IMR-90 (cell line): ENCODE measurements around the gene CLEC4G. TPM values are rescaled to one million over a fixed set of nuclear protein-coding genes. Genes with fewer than 3 reads are reported as not detected.

Source experiments
- ATAC-seq: fragments of 200-7000 bp; cut with Tn5 transposase; 2 replicates; pipeline ENCODE4 v1.9.1; 2020; ENCODE audit warnings: low read depth, mild to moderate bottlenecking, moderate library complexity
- BruUV-seq: library from RNA; stranded (reverse); fragments of 400-500 nt; replicated peaks from 2 replicates; lab custom pipeline; 2021; lab: Mats Ljungman, UMichigan
- CTCF ChIA-PET: fragments of 300-600 bp; formaldehyde crosslinking; extraction: SDS; loops from one replicate; lab custom pipeline; 2021; ENCODE audit warnings: antibody characterized with exemption; lab: Yijun Ruan, JAX
- POLR2A ChIA-PET: fragments of 300-600 bp; sonication (Branson Sonifier 250); formaldehyde crosslinking; loops from one replicate; lab custom pipeline; 2022; ENCODE audit warnings: antibody characterized with exemption; ENCODE audit not compliant: unreplicated experiment; lab: Charles Lee
- DNase-seq: peaks from one replicate; pipeline ENCODE4 v3.0.0; 2013
- H2AFZ ChIP-seq: replicated peaks from 2 replicates; pipeline ENCODE3; 2013; ENCODE audit warnings: low read length, mild to moderate bottlenecking; ENCODE audit not compliant: poor library complexity
- H2AK5ac ChIP-seq: 2 replicates; pipeline ENCODE4 v1.6.1; 2013; ENCODE audit warnings: low read depth, low read length, inconsistent platforms
- H2AK9ac ChIP-seq: replicated peaks from 2 replicates; pipeline ENCODE3; 2013; ENCODE audit warnings: mild to moderate bottlenecking, low read depth, low read length, moderate library complexity; ENCODE audit not compliant: poor library complexity
- H2BK120ac ChIP-seq: 2 replicates; pipeline ENCODE4 v1.6.1; 2013; ENCODE audit warnings: low read depth, low read length, inconsistent platforms
- H2BK15ac ChIP-seq: 3 replicates; pipeline ENCODE4 v1.6.1; 2013; ENCODE audit warnings: low read depth, low read length, inconsistent platforms
- H2BK20ac ChIP-seq: 2 replicates; pipeline ENCODE4 v1.6.1; 2013; ENCODE audit warnings: low read depth, mild to moderate bottlenecking, inconsistent platforms, low read length, moderate library complexity
- H2BK5ac ChIP-seq: 2 replicates; pipeline ENCODE4 v1.6.1; 2013; ENCODE audit warnings: mild to moderate bottlenecking, low read depth, low read length, inconsistent platforms; ENCODE audit not compliant: poor library complexity, severe bottlenecking
- H3K14ac ChIP-seq: replicated peaks from 2 replicates; pipeline ENCODE4 v1.6.1; 2013; ENCODE audit warnings: low read depth, low read length, inconsistent platforms
- H3K18ac ChIP-seq: 2 replicates; pipeline ENCODE4 v1.6.1; 2013; ENCODE audit warnings: low read depth, low read length, control low read depth
- H3K23ac ChIP-seq: 2 replicates; pipeline ENCODE4 v1.6.1; 2013; ENCODE audit warnings: low read depth, low read length, inconsistent platforms
- H3K27ac ChIP-seq: 2 replicates; pipeline ENCODE4 v1.5.1; 2013; ENCODE audit warnings: mild to moderate bottlenecking, control low read depth, low read length; ENCODE audit not compliant: insufficient read depth
- H3K27me3 ChIP-seq: 2 replicates; pipeline ENCODE4 v1.6.1; 2013; ENCODE audit warnings: low read length; ENCODE audit not compliant: control insufficient read depth, insufficient read depth
- H3K36me3 ChIP-seq: 2 replicates; pipeline ENCODE4 v1.6.1; 2013; ENCODE audit warnings: low read length, mixed read lengths; ENCODE audit not compliant: control insufficient read depth, insufficient read depth
- H3K4ac ChIP-seq: 2 replicates; pipeline ENCODE4 v1.6.1; 2013; ENCODE audit warnings: low read depth, low read length, inconsistent platforms
- H3K4me1 ChIP-seq: 2 replicates; pipeline ENCODE4 v1.6.1; 2013; ENCODE audit warnings: low read length, mixed read lengths; ENCODE audit not compliant: control insufficient read depth, insufficient read depth
- H3K4me2 ChIP-seq: 2 replicates; pipeline ENCODE4 v1.6.1; 2013; ENCODE audit warnings: low read depth, mild to moderate bottlenecking, control low read depth, low read length, moderate library complexity
- H3K4me3 ChIP-seq: 2 replicates; pipeline ENCODE4 v1.5.1; 2013; ENCODE audit warnings: low read depth, mild to moderate bottlenecking, control low read depth, low read length, moderate library complexity; ENCODE audit not compliant: insufficient read depth
- H3K56ac ChIP-seq: 2 replicates; pipeline ENCODE4 v1.6.1; 2013; ENCODE audit warnings: low read length, inconsistent platforms; ENCODE audit not compliant: insufficient read depth; ENCODE audit errors: extremely low read depth
- H3K79me1 ChIP-seq, 2 experiments: 2 replicates each; pipeline ENCODE4 v1.6.1; 2013; ENCODE audit warnings: low read length in 2 of 2, inconsistent platforms in 1 of 2, low read depth in 1 of 2
- H3K9ac ChIP-seq: 2 replicates; pipeline ENCODE4 v1.6.1; 2013; ENCODE audit warnings: low read depth, low read length, control low read depth
- H3K9me1 ChIP-seq: 2 replicates; pipeline ENCODE4 v1.6.1; 2013; ENCODE audit warnings: low read length, inconsistent platforms; ENCODE audit not compliant: insufficient read depth
- H3K9me3 ChIP-seq: 2 replicates; pipeline ENCODE4 v1.6.1; 2013; ENCODE audit warnings: low read length; ENCODE audit not compliant: control insufficient read depth, insufficient read depth
- H4K20me1 ChIP-seq: 2 replicates; pipeline ENCODE4 v1.6.1; 2013; ENCODE audit warnings: low read length, inconsistent platforms; ENCODE audit not compliant: insufficient read depth
- H4K5ac ChIP-seq: 2 replicates; pipeline ENCODE4 v1.6.1; 2013; ENCODE audit warnings: mild to moderate bottlenecking, low read depth, low read length, control low read depth
- H4K8ac ChIP-seq, 2 experiments: 2 replicates each; pipeline ENCODE4 v1.6.1; 2013; ENCODE audit warnings: low read depth in 2 of 2, low read length in 2 of 2, control low read depth in 1 of 2, inconsistent platforms in 1 of 2
- H4K91ac ChIP-seq: 2 replicates; pipeline ENCODE4 v1.6.1; 2013; ENCODE audit warnings: low read depth, low read length, inconsistent platforms; ENCODE audit not compliant: insufficient read depth
- BHLHE40 ChIP-seq: fragments of 150-350 bp; IDR thresholded peaks from 2 replicates; pipeline ENCODE4 v1.6.1; 2016; ENCODE audit warnings: mild to moderate bottlenecking, low read depth, low read length
- CEBPB ChIP-seq: IDR thresholded peaks from 2 replicates; pipeline ENCODE4 v1.6.1; 2012; ENCODE audit warnings: low read depth, low read length, improper control_type of control experiment
- CHD1 ChIP-seq: IDR thresholded peaks from 2 replicates; pipeline ENCODE4 v1.6.1; 2012; ENCODE audit warnings: low read depth, low read length, improper control_type of control experiment
- CTCF ChIP-seq: conservative IDR thresholded peaks from 2 replicates; pipeline ENCODE4 v1.5.1; 2012; ENCODE audit warnings: mild to moderate bottlenecking, low read depth, low read length, improper control_type of control experiment
- FOS ChIP-seq: fragments of 150-350 bp; IDR thresholded peaks from 2 replicates; pipeline ENCODE4 v1.6.1; 2016; ENCODE audit warnings: low read depth, low read length
- MAFK ChIP-seq: IDR thresholded peaks from 2 replicates; pipeline ENCODE4 v1.6.1; 2012; ENCODE audit warnings: low read depth, low read length, improper control_type of control experiment
- MAZ ChIP-seq: IDR thresholded peaks from 2 replicates; pipeline ENCODE4 v1.6.1; 2012; ENCODE audit warnings: low read depth, mild to moderate bottlenecking, low read length, improper control_type of control experiment, moderate library complexity, borderline replicate concordance
- MXI1 ChIP-seq: IDR thresholded peaks from 2 replicates; pipeline ENCODE4 v1.6.1; 2012; ENCODE audit warnings: low read depth, mild to moderate bottlenecking, low read length, moderate library complexity, borderline replicate concordance
- NFE2L2 ChIP-seq: fragments of 150-350 bp; IDR thresholded peaks from 2 replicates; pipeline ENCODE4 v1.6.1; 2016; ENCODE audit warnings: low read depth, mild to moderate bottlenecking, low read length
- POLR2A ChIP-seq: IDR thresholded peaks from 2 replicates; pipeline ENCODE4 v1.6.1; 2012; ENCODE audit warnings: mild to moderate bottlenecking, low read depth, low read length
- RAD21 ChIP-seq: IDR thresholded peaks from 2 replicates; pipeline ENCODE4 v1.6.1; 2012; ENCODE audit warnings: low read length, improper control_type of control experiment
- RCOR1 ChIP-seq: IDR thresholded peaks from 2 replicates; pipeline ENCODE4 v1.6.1; 2012; ENCODE audit warnings: mild to moderate bottlenecking, low read length, improper control_type of control experiment; ENCODE audit not compliant: insufficient replicate concordance
- RFX5 ChIP-seq: IDR thresholded peaks from 2 replicates; pipeline ENCODE4 v1.8.0; 2012; ENCODE audit warnings: low read depth, mild to moderate bottlenecking, low read length, moderate library complexity
- SMC3 ChIP-seq: fragments of 150-350 bp; IDR thresholded peaks from 2 replicates; pipeline ENCODE4 v1.6.1; 2016; ENCODE audit warnings: low read depth, mild to moderate bottlenecking, antibody characterized with exemption, low read length, moderate library complexity
- WGBS, 2 experiments: methylation state at CpG; one replicate each; pipeline versions ENCODE4 v1.1.5 to v1.1.7; 2013; ENCODE audit warnings: missing lambda C conversion rate in 2 of 2; ENCODE audit not compliant: insufficient read length in 1 of 2; ENCODE audit errors: extremely low coverage in 2 of 2; 5-methylcytosine and 5-hydroxymethylcytosine counted together
- dilution Hi-C: fragments of 300-500 bp; cut with HindIII; formaldehyde crosslinking; loops from one replicate; pipeline ENCODE4 v1.14.3; 2018; ENCODE audit warnings: low sequenced_read_pairs; ENCODE audit not compliant: unreplicated experiment
- in situ Hi-C: fragments of 300-500 bp; cut with MboI; formaldehyde crosslinking; loops from 3 replicates; pipeline ENCODE4 v1.14.3; 2019; ENCODE audit warnings: low sequenced_read_pairs, inconsistent platforms, mixed read lengths
- intact Hi-C: fragments of 100-400 bp; cut with micrococcal nuclease; formaldehyde crosslinking; loops from 2 replicates; pipeline ENCODE4 v1.10.0; 2022
- polyA plus RNA-seq, 3 experiments: library from polyadenylated mRNA; depleted of rRNA; stranded (reverse); fragments of >200 nt; gene quantifications; 2 replicates each; pipeline ENCODE4 v1.2.3, GENCODE V29; 2012; ENCODE audit warnings: low replicate concordance in 1 of 3
- total RNA-seq: library from RNA; depleted of rRNA; stranded (reverse); fragments of >200 nt; gene quantifications from 2 replicates; pipeline ENCODE4 v1.2.3, GENCODE V29; 2012
- TF ChIP-seq, protein P1 (sequence below): fragments of 150-350 bp; IDR thresholded peaks from 2 replicates; pipeline ENCODE4 v1.6.1; 2016; ENCODE audit warnings: low read depth, mild to moderate bottlenecking, low read length, moderate library complexity, borderline replicate concordance
- TF ChIP-seq, protein P2 (sequence below): fragments of 150-350 bp; IDR thresholded peaks from 2 replicates; pipeline ENCODE4 v1.6.1; 2017; ENCODE audit warnings: mild to moderate bottlenecking, antibody characterized with exemption, low read length, low read depth

The CLEC4G gene
- total and polyA plus RNA-seq, 2 of the 4 experiments (the other 2 are of a cell fraction): not detected

DNA sequence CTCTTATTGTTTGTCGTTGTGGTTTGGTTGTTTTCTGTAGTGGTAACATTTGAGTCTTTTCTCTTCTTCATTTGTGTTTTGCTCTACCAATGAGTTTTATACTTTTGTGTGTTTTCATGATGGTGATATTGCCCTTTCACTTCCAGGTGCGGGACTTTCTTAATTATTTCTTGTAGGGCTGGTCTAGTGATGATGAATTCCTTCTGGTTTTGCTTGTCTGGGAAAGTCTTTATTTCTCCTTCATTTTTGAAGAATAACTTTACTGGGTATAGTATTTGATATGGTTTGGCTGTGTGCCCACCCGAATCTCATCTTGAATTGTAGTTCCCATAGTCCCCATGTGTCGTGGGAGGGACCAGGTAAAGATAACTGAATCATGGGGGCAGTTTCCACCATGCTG, 24.3 kb upstream of the CLEC4G start:
- no peak overlapping the region for H3K4me3 ChIP-seq
- H3K4me2 ChIP-seq: no peak overlapping the region
- ATAC-seq (no peak), DNase-seq (no peak)
- in situ Hi-C loops (no loop called here), dilution Hi-C loops (no loop called here), intact Hi-C loops (loop anchor here (5.0 kb wide), 1 partner anchor 34 kb away; no protein-coding TSS in a partner anchor)
- POLR2A ChIA-PET: no interaction called here
- H3K9me1 ChIP-seq: peaks cover 3% of the 10 kb centered on the region; the same call in 1 of the 2 replicates
- no peak overlapping the region for H3K4ac ChIP-seq
- H4K91ac ChIP-seq: no peak overlapping the region
- H3K79me1 ChIP-seq: no peaks in the 10 kb centered on the region
- WGBS, 2 experiments: no CpG with 5 or more reads among the region's 4 CpGs
- no peak overlapping the region for H3K9ac ChIP-seq
- no peak overlapping the region for H3K18ac ChIP-seq
- H4K20me1 ChIP-seq: no peaks in the 10 kb centered on the region
- H2AFZ ChIP-seq: no peak overlapping the region
- no peak overlapping the region for H3K56ac ChIP-seq
- H2BK5ac ChIP-seq: no peak overlapping the region
- H3K9me3 ChIP-seq: peaks cover 8% of the 10 kb centered on the region
- H3K27me3 ChIP-seq: no peaks in the 10 kb centered on the region
- H4K8ac ChIP-seq: no peak overlapping the region
- H3K4me1 ChIP-seq: no peaks in the 10 kb centered on the region
- H4K5ac ChIP-seq: no peak overlapping the region
- TF ChIP-seq MAZ (no peak), RAD21 (no peak), MAFK (no peak), RFX5 (no peak), RCOR1 (no peak), NFE2L2 (no peak), BHLHE40 (no peak), SMC3 (no peak), CTCF (no peak), MXI1 (no peak), FOS (no peak), CEBPB (no peak), POLR2A (no peak), CHD1 (no peak)
- TF ChIP-seq, protein P1, sequence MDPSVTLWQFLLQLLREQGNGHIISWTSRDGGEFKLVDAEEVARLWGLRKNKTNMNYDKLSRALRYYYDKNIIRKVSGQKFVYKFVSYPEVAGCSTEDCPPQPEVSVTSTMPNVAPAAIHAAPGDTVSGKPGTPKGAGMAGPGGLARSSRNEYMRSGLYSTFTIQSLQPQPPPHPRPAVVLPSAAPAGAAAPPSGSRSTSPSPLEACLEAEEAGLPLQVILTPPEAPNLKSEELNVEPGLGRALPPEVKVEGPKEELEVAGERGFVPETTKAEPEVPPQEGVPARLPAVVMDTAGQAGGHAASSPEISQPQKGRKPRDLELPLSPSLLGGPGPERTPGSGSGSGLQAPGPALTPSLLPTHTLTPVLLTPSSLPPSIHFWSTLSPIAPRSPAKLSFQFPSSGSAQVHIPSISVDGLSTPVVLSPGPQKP: no peak
- TF ChIP-seq, protein P2, sequence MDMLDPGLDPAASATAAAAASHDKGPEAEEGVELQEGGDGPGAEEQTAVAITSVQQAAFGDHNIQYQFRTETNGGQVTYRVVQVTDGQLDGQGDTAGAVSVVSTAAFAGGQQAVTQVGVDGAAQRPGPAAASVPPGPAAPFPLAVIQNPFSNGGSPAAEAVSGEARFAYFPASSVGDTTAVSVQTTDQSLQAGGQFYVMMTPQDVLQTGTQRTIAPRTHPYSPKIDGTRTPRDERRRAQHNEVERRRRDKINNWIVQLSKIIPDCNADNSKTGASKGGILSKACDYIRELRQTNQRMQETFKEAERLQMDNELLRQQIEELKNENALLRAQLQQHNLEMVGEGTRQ: no peak
- H2AK5ac ChIP-seq: no peak overlapping the region
- H3K36me3 ChIP-seq: no peaks in the 10 kb centered on the region
- no peak overlapping the region for H2BK20ac ChIP-seq
- no peak overlapping the region for H2BK15ac ChIP-seq
- no peak overlapping the region for H3K27ac ChIP-seq
- CTCF ChIA-PET: no interaction called here
- no peak overlapping the region for H2BK120ac ChIP-seq
- no peak overlapping the region for H3K14ac ChIP-seq
- no TSS peak for BruUV-seq
- no peak overlapping the region for H2AK9ac ChIP-seq
- H3K23ac ChIP-seq: no peak overlapping the region
